ENCODE data around the gene NUTM2E.
"Not testable (repeated sequence)": the region's sequence is repeated elsewhere in the genome, so short reads cannot be mapped to it uniquely, and the experiment has no call there.

NUTM2E gene, protein sequence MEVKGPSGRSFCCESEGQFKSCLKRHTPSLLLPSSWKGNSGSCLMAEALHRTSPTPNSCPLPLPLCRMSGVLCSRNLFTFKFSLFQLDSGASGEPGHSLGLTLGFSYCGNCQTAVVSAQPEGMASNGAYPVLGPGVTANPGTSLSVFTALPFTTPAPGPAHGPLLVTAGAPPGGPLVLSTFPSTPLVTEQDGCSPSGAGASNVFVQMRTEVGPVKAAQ (N-terminal part only)

DNA sequence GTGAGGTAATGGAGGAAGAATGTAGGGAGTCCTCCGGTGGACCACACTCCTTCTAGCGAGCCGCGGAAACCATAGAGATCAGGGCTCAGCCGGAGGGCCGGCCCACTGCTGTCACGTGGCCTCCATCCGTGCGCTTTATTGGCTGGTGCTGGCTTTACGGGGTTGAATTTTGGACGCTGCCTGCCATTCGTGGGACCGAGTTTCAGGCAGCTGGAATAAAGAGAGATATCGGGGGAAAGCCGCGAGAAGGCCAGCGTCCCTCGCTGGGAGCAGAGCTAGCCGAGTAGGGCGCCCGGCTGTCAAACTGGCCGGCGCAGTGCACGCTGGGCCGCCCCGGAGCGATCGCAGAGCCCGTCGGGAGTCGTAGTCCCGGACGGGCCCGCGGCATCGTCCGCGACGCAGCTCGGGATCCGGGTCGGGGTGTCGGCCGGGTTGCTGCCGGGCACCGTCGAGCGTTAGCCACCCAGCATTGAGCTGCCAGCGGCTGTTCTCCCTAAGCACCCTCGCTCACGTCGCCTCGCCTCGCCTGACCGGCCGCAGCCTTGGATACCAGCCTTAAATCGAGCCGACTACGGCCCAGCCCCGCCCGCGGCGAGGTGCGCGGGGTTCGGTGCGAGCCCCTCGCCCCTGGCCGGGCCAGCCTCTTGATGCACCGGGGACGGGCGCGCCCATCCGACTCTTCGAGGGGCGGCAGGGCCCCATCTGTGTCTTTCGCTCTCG is at the start of gene NUTM2E:
NUTM2E (plus strand) TSS at position 244 of the 720 bp plus-strand sequence. CDS start 15,002 bp downstream, outside the sequence.
- peak within 1 kb of the TSS; percentile 48 for H3K4me3 ChIP-seq
- in situ Hi-C loops (cut with MboI; ENCODE audit: low sequenced_read_pairs); H3K4me1 ChIP-seq; H3K36me3 ChIP-seq (replicated peaks); H3K9me3 ChIP-seq; H3K27me3 ChIP-seq (ENCODE audit: low read depth): not testable (repeated sequence)
- peak; percentile 57 to 80 for DNase-seq (ENCODE audit: low spot score in 2 of 2)

DNA sequence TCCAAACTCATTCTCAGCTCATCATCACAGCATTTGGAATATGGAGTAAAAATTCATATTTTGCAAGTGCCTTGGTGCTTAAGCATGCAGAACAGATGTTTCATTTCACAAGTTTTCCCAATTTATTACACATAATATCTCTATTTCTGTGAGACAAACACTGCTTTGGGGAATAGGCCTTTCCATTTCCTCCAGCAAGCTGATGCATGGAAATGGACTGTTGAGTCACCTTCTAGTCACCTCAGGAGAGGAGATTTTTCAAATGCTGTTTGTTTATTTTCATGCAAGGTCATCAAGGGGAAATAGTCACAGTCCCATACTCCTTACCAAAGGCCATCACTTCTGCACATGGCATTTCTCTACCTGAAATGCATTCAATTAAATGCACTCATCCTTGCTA is 48.5 kb upstream of the NUTM2E start:
- H3K27me3 ChIP-seq (ENCODE audit: low read depth); DNase-seq (ENCODE audit: low spot score in 2 of 2); H3K4me3 ChIP-seq; H3K36me3 ChIP-seq (replicated peaks); in situ Hi-C loops (cut with MboI; ENCODE audit: low sequenced_read_pairs); H3K9me3 ChIP-seq; H3K4me1 ChIP-seq: not testable (repeated sequence)

DNA sequence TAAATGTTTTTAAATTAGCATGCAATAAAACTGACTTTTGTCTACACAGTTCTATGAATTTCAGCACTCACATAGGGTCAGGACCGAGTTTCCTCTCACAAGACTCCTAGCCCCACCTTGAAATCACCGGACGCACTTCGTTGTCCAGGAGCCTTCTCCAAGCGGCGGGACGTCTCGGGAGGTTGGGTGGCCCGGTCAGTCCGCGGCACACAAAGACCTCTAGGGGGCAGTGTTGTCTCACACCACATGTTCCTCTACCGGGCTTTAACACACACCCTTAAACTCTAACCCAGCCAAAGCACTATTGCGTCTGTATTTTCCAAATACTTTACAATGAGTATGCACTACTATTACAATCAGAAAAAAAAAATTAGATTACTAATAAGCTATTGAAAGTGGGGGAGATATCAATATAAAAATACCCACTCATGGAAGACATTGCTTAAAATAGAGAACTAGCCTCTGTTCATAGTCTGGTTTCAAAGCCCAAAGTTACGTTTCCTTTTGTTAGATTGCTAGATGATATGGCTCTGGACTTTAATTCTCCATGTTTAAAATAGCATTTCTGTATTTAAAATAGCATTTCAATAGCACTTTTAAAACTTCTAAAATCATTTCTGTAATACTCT is 47.1 kb upstream of the NUTM2E start:
- in situ Hi-C loops (cut with MboI; ENCODE audit: low sequenced_read_pairs); H3K4me3 ChIP-seq; H3K36me3 ChIP-seq (replicated peaks); H3K27me3 ChIP-seq (ENCODE audit: low read depth); H3K4me1 ChIP-seq; H3K9me3 ChIP-seq: not testable (repeated sequence)
- DNase-seq (ENCODE audit: low spot score in 2 of 2) = peak; percentile 45 to 83

DNA sequence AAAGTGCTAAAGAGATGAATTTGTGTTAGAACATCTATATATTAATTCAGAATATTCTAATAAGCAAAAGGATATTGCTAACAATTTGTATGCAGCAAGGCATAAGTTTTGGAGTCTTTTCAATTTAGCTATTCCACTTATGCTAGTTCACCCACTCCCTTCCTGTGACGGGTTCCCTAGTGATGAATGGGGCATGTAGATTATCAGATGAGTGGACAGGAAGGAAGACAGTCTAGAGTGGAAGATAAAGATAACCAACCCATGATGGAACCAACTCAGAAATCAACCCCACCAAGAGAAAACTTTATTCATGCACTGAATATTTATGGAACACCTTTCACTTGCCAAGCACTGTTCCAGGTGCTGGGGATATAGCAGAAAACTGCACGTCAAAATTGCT is 46.5 kb upstream of the NUTM2E start:
- H3K27me3 ChIP-seq (ENCODE audit: low read depth); in situ Hi-C loops (cut with MboI; ENCODE audit: low sequenced_read_pairs); H3K4me3 ChIP-seq; H3K9me3 ChIP-seq; H3K4me1 ChIP-seq; DNase-seq (ENCODE audit: low spot score in 2 of 2); H3K36me3 ChIP-seq (replicated peaks): not testable (repeated sequence)

DNA sequence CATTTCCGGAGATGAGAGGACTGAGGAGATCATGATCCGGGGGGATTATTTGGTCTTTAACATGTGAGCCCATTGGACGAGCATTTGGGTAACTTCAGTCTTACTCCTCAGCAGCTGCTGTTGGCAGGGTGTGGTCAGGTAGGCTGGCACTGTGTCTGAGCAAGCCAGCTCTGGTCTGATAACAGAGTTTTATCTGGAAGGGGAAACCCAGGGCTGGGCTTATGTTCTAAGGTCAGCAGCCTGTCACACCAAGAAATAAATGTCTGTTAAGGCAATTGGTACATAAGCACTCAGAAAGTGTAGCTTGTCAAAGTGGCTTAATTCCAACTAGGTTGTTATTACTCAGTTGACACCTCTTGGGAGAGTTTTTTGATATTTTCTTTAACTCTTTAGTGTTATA is 45.0 kb upstream of the NUTM2E start:
- DNase-seq (ENCODE audit: low spot score in 2 of 2); H3K9me3 ChIP-seq; H3K27me3 ChIP-seq (ENCODE audit: low read depth); H3K36me3 ChIP-seq (replicated peaks); in situ Hi-C loops (cut with MboI; ENCODE audit: low sequenced_read_pairs); H3K4me1 ChIP-seq; H3K4me3 ChIP-seq: not testable (repeated sequence)

DNA sequence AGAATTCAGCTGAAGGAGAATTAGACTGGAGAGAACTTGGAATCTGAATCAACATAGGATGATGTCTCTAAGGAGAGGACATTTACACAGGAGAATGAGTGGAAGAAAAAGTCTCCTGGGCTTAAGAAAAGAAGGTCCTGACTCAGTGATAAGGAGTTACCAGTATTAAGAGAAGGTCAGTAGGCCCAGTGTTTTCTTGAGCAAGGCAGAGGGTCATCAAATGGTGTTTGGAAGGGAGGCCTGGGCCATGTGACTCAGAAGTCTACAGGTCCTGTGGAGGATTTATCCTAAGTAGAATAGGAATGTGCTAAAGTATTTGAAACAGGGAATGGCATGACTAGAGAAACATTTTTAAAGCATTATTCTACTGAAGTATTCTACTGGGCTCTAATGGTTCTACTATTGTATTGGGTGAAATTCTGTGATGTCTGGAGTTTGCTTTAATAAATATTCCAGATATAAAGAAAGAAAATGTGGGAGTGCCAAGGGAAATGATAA is 39.0 kb upstream of the NUTM2E start:
- H3K4me3 ChIP-seq; H3K27me3 ChIP-seq (ENCODE audit: low read depth); H3K4me1 ChIP-seq; DNase-seq (ENCODE audit: low spot score in 2 of 2); H3K9me3 ChIP-seq; H3K36me3 ChIP-seq (replicated peaks); in situ Hi-C loops (cut with MboI; ENCODE audit: low sequenced_read_pairs): not testable (repeated sequence)

DNA sequence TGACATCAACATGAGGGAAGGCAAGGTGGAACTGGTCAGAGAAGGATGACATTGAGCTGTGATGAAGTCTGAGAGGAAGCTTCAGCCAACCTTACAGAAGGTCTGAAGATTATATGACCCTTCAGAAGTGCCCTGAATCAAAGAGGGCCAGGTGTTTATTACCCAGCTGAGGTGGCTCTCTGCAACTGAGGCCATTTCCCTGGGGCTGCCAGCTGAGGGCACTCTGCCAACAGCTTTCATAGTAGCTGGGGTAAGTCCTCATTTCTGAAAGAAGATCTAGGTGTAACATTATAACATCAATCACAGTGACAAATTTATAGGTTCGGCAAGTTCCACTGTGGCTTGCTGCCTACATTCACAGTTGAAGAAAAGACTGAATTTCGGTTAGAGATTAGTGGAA is 37.2 kb upstream of the NUTM2E start:
- in situ Hi-C loops (cut with MboI; ENCODE audit: low sequenced_read_pairs); H3K36me3 ChIP-seq (replicated peaks); H3K9me3 ChIP-seq; H3K4me3 ChIP-seq; H3K4me1 ChIP-seq; H3K27me3 ChIP-seq (ENCODE audit: low read depth); DNase-seq (ENCODE audit: low spot score in 2 of 2): not testable (repeated sequence)

DNA sequence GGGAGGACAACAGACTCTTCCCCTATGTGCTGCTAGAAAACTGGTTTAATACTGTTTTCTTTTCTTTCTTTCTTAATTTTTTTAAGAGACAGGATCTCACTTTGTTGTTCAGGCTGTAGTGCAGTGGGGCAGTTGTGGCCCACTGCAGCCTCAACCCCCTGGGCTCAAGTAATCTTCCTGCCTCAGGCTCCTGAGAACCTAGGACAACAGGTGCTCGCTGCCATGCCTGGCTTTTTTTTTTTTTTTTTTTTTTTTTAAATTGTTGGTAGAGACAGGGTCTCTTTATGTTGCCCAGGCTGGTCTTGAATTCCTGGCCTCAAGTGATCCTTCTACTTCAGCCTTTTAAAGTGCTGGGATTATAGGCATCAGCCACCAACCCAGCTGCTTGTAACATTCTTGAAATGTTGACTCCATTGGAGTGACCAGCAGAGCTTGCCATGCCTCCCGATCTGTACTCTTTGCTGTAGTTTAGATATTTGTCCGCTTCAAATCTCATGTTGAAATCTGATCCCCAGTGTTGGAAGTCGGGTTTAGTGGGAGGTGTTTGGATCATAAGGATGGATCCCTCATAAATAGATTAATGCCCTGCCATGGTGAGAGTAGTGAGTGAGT is 34.5 kb upstream of the NUTM2E start:
- H3K9me3 ChIP-seq; DNase-seq (ENCODE audit: low spot score in 2 of 2); H3K36me3 ChIP-seq (replicated peaks); H3K27me3 ChIP-seq (ENCODE audit: low read depth); H3K4me3 ChIP-seq; H3K4me1 ChIP-seq; in situ Hi-C loops (cut with MboI; ENCODE audit: low sequenced_read_pairs): not testable (repeated sequence)

DNA sequence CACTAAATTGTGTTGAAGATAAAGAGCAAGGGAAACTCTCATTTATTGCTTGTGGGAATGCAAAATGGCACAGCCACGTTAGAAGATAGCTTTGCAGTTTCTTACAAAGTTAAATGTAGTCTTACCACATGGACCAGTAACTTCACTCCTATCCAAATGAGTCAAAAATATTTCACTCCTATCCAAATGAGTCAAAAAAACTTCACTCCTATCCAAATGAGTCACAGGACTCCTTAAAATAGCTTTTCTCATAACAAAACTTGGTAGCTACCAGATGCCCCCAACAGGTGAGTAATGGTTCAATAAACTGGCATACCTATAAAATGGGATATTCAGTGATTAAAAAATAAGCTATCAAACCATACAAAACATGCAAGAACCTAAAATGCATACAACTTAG is 27.2 kb upstream of the NUTM2E start:
- H3K4me3 ChIP-seq; H3K27me3 ChIP-seq (ENCODE audit: low read depth); DNase-seq (ENCODE audit: low spot score in 2 of 2); in situ Hi-C loops (cut with MboI; ENCODE audit: low sequenced_read_pairs); H3K36me3 ChIP-seq (replicated peaks); H3K4me1 ChIP-seq; H3K9me3 ChIP-seq: not testable (repeated sequence)

DNA sequence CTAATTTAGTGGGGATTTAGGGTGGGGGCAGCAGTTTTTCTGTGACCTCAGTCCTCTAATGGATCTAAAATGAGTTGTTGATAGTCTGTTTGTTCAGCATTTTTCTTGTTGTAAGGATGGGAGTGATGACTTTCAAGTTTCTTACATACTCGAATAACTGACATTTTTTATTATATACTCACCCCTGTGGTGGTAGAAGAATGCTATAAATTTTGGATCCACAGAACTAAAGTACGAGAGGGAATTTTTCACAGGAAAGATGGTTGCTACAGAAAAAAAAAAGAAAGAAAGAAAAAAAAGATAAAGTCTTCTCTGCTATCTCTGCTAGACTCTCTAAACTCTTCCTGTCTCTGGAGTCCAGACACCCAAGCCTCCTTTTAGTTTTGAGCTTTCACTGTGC is 20.7 kb upstream of the NUTM2E start:
- H3K27me3 ChIP-seq (ENCODE audit: low read depth); DNase-seq (ENCODE audit: low spot score in 2 of 2): not testable (repeated sequence)

DNA sequence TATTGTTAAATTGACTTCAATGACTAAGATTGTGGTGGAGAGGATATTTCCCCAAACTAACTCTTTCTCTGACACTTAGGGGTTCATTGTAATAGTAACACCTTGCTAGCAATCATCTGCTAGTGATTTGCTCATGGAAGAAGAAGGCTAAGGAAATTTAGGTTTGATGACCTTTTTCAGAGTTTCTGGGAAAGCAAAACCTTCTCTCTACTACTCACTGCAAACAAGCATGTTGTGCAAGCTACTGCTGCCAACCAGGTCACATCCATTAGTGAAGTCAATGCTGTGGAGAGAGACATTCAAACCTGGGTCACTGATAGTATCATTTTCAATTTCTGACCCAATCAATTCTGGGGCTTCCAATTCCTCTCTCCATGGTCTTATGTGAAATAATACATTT is 14.6 kb upstream of the NUTM2E start:
- H3K27me3 ChIP-seq (ENCODE audit: low read depth); H3K9me3 ChIP-seq; H3K4me3 ChIP-seq; H3K36me3 ChIP-seq (replicated peaks); H3K4me1 ChIP-seq; in situ Hi-C loops (cut with MboI; ENCODE audit: low sequenced_read_pairs); DNase-seq (ENCODE audit: low spot score in 2 of 2): not testable (repeated sequence)

More for the DNA sequence above, 20.7 kb upstream of the NUTM2E start:
- H3K36me3 ChIP-seq (replicated peaks); H3K9me3 ChIP-seq; H3K4me3 ChIP-seq; H3K4me1 ChIP-seq; in situ Hi-C loops (cut with MboI; ENCODE audit: low sequenced_read_pairs): not testable (repeated sequence)

DNA sequence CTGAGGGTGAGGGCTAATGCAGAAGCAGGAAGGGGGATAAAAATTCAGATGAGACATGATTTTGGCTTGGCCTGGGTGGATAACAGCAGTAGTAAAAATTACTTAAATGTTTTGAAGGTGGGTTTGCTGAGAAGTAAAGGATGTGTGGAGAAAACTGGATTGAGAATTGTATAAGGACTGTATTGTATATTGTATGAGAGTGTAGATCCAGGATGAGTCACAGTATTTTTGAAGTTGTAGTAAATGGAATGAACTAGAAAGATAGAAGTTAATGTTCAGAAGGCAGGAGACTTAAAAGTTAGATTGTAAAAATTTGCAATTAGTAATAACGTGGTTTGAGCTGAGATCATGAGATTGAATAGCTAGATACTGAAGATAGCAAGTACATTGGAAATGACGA is 10.2 kb upstream of the NUTM2E start:
- DNase-seq (ENCODE audit: low spot score in 2 of 2); H3K4me3 ChIP-seq; H3K36me3 ChIP-seq (replicated peaks); H3K9me3 ChIP-seq; H3K27me3 ChIP-seq (ENCODE audit: low read depth); H3K4me1 ChIP-seq; in situ Hi-C loops (cut with MboI; ENCODE audit: low sequenced_read_pairs): not testable (repeated sequence)

DNA sequence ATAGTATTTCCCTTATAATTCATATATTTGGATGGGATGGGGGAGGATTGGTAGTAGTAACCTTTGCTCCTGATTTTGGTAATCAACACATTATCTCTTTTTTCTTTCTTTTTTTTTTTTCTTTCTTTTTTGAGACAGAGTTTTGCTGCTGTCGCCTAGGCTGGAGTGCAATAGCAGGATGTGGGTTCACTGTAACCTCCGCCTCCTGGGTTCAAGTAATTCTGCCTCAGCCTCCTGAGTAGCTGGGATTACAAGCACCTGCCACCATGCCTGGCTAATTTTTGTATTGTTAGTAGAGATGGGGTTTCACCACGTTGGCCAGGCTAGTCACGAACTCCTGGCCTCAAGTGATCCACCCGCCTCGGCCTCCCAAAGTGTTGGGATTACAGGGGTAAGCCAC is 3.2 kb upstream of the NUTM2E start:
- H3K4me1 ChIP-seq; H3K36me3 ChIP-seq (replicated peaks); DNase-seq (ENCODE audit: low spot score in 2 of 2); H3K27me3 ChIP-seq (ENCODE audit: low read depth); H3K9me3 ChIP-seq; in situ Hi-C loops (cut with MboI; ENCODE audit: low sequenced_read_pairs); H3K4me3 ChIP-seq: not testable (repeated sequence)

DNA sequence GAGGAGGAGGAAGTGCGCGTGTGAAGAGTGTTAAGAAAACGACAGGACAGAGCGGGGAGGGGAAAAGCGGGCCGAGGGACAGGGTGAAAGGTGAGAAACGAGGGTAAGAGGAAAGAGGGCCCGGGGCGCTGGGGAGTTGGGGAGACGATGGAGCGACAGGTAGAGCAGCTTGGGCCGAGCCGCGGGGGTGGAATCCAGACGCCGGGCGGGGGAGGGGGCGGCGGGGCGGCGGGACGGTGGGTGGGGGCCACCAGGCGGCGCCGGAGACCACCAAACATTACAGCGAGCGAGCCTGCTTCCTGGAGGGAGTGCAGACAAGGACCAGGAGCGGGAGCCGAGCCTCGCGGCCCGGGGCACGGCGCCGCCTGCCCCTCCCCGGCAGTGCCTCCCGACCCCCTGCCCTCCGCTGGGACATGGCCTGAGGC is 940 bp upstream of the NUTM2E start:
- DNase-seq (ENCODE audit: low spot score in 2 of 2) = peak in 1 of 2 experiments; percentile 42
- not testable (repeated sequence) for H3K27me3 ChIP-seq (ENCODE audit: low read depth)

More for the DNA sequence above, 940 bp upstream of the NUTM2E start:
- H3K4me3 ChIP-seq = peak overlapping the region; percentile 36
- H3K36me3 ChIP-seq (replicated peaks); in situ Hi-C loops (cut with MboI; ENCODE audit: low sequenced_read_pairs); H3K9me3 ChIP-seq; H3K4me1 ChIP-seq: not testable (repeated sequence)
